ENCODE data around the gene PSTPIP2. TPM values are rescaled to one million over a fixed set of nuclear protein-coding genes. Genes with fewer than 3 reads are reported as not detected.

The PSTPIP2 gene
- total RNA-seq, 2 donors from 2014 or later: 7.0 to 21.1 TPM

DNA sequence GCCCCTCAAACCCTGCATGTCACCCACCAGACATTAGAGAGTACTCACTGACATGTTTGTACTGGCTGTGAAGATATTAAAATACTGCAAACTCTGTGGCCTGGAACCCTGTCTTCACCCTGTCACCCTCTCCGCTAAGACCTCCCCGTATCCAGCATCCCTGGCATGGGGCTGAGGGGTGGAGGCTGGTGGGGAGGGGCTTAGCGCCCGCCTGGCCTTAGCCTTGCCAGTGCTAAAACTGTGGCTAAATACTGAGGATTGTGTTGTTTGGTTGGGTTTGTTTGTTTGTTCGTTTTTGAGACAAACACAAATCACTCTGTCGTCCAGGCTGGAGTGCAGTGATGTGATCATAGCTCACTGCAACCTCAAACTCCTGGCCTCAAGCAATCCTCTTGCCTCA lies 1.8 kb downstream of the PSTPIP2 start:
- Histone ChIP-seq H3K9me3 (no peaks in the 10 kb centered on the region), H3K4me3 (no peak overlapping the region), H3K27me3 (replicated peaks; ENCODE audit: insufficient read depth) (no peaks in the 10 kb centered on the region), H3K36me3 (no peaks in the 10 kb centered on the region), H3K4me1 (replicated peaks) (no peaks in the 10 kb centered on the region), H3K27ac (peak overlapping the region in 1 of 2 donors; percentile 67)
- WGBS: 56% methylated on average over 6 of the region's 6 CpGs
- intact Hi-C loops (cut with DNase I): loop anchor here (10.0 kb wide), 4 partner anchors 95 to 445 kb away; no protein-coding TSS in a partner anchor
- DNase-seq (ENCODE audit: low spot score): no peak
- TF ChIP-seq, protein P1, sequence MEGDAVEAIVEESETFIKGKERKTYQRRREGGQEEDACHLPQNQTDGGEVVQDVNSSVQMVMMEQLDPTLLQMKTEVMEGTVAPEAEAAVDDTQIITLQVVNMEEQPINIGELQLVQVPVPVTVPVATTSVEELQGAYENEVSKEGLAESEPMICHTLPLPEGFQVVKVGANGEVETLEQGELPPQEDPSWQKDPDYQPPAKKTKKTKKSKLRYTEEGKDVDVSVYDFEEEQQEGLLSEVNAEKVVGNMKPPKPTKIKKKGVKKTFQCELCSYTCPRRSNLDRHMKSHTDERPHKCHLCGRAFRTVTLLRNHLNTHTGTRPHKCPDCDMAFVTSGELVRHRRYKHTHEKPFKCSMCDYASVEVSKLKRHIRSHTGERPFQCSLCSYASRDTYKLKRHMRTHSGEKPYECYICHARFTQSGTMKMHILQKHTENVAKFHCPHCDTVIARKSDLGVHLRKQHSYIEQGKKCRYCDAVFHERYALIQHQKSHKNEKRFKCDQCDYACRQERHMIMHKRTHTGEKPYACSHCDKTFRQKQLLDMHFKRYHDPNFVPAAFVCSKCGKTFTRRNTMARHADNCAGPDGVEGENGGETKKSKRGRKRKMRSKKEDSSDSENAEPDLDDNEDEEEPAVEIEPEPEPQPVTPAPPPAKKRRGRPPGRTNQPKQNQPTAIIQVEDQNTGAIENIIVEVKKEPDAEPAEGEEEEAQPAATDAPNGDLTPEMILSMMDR (IDR thresholded peaks at IDR 0.05): no peak
- no peak for TF ChIP-seq POLR2AphosphoS5 (IDR thresholded peaks at IDR 0.05)

GRCh38 chr18:46069524-46069923 lies 2.5 kb downstream of the PSTPIP2 start:
- no peaks in the 10 kb centered on the region for H3K4me1 ChIP-seq (replicated peaks)
- no peak for DNase-seq (ENCODE audit: low spot score)
- H3K36me3 ChIP-seq: no peaks in the 10 kb centered on the region
- H3K27me3 ChIP-seq (replicated peaks; ENCODE audit: insufficient read depth): no peaks in the 10 kb centered on the region
- intact Hi-C loops (cut with DNase I): no loop called here
- WGBS: 54% methylated on average over 4 of the region's 4 CpGs
- no peak overlapping the region for H3K4me3 ChIP-seq
- peak overlapping the region; percentile 9 to 67 for H3K27ac ChIP-seq
- no peaks in the 10 kb centered on the region for H3K9me3 ChIP-seq
- TF ChIP-seq POLR2A (IDR thresholded peaks at IDR 0.05) (no peak), POLR2AphosphoS5 (IDR thresholded peaks at IDR 0.05) (peak; percentile 49)
- TF ChIP-seq, protein P1 (IDR thresholded peaks at IDR 0.05): no peak

DNA sequence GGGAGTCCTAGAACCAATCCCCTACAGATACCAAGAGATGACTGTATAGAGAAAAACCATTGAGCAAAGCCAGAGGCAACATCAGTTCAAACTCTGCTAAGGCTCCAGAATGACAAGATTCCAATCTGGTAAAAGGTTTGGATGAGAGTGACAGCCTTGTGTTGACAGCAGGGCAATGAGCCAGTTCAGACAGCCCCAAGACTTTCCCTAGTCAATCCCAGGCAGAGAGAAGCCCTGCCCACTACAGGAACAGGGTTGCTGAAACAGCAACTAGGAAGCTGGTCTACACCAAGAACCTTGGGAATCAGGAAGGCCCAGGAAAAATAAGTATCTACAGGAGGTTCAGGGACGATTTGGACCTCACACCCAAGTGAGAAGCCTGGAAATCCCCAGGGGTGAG lies 3.3 kb downstream of the PSTPIP2 start:
- Histone ChIP-seq H3K4me3 (no peak overlapping the region), H3K36me3 (no peaks in the 10 kb centered on the region), H3K4me1 (replicated peaks) (no peaks in the 10 kb centered on the region), H3K27me3 (replicated peaks; ENCODE audit: insufficient read depth) (no peaks in the 10 kb centered on the region), H3K9me3 (no peaks in the 10 kb centered on the region), H3K27ac (peak overlapping the region; percentile 9 to 67)
- 21% methylated on average over 1 of the region's 1 CpG for WGBS
- TF ChIP-seq POLR2AphosphoS5 (IDR thresholded peaks at IDR 0.05): peak; percentile 35
- no peak for TF ChIP-seq POLR2A (IDR thresholded peaks at IDR 0.05)
- TF ChIP-seq, protein P1 (IDR thresholded peaks at IDR 0.05): no peak
- intact Hi-C loops (cut with DNase I): no loop called here
- peak; percentile 58 for DNase-seq (ENCODE audit: low spot score)

- 74% methylated on average over 5 of the region's 5 CpGs for WGBS
- H3K36me3 ChIP-seq: no peaks in the 10 kb centered on the region
- no peaks in the 10 kb centered on the region for H3K27me3 ChIP-seq (replicated peaks; ENCODE audit: insufficient read depth)
- no peaks in the 10 kb centered on the region for H3K9me3 ChIP-seq
- no peaks in the 10 kb centered on the region for H3K4me1 ChIP-seq (replicated peaks)
- intact Hi-C loops (cut with DNase I): no loop called here
- H3K4me3 ChIP-seq: no peak overlapping the region
- peak; percentile 48 for DNase-seq (ENCODE audit: low spot score)
- TF ChIP-seq, protein P1 (IDR thresholded peaks at IDR 0.05): no peak
- peak; percentile 24 for TF ChIP-seq POLR2AphosphoS5 (IDR thresholded peaks at IDR 0.05)
- no peak overlapping the region for H3K27ac ChIP-seq
These were observed 4.5 kb downstream of the PSTPIP2 start for GRCh38 chr18:46067438-46068007.

GRCh38 chr18:46062781-46063180 lies 9.3 kb downstream of the PSTPIP2 start:
- no peaks in the 10 kb centered on the region for H3K4me1 ChIP-seq (replicated peaks)
- H3K27ac ChIP-seq: no peak overlapping the region
- 63% methylated on average over 5 of the region's 5 CpGs for WGBS
- H3K4me3 ChIP-seq: no peak overlapping the region
- TF ChIP-seq, protein P1 (IDR thresholded peaks at IDR 0.05): no peak
- TF ChIP-seq POLR2A (IDR thresholded peaks at IDR 0.05): no peak
- no peak for TF ChIP-seq POLR2AphosphoS5 (IDR thresholded peaks at IDR 0.05)
- H3K9me3 ChIP-seq: no peaks in the 10 kb centered on the region
- H3K36me3 ChIP-seq: no peaks in the 10 kb centered on the region
- H3K27me3 ChIP-seq (replicated peaks; ENCODE audit: insufficient read depth): no peaks in the 10 kb centered on the region
- DNase-seq (ENCODE audit: low spot score): no peak
- intact Hi-C loops (cut with DNase I): no loop called here

Data from prostate gland (tissue), 2 donors.